Large intestine (tissue), 3 donors: ENCODE measurements around the gene ACTBL2. TPM values are rescaled to one million over a fixed set of nuclear protein-coding genes. Genes with fewer than 3 reads are reported as not detected.

Experiments used
- DNase-seq, 2 donors: peaks; one replicate each; pipeline versions ENCODE4 v3.0.0 to v3.0.0-alpha.2; 2013
- H3K27ac ChIP-seq: one replicate; pipeline ENCODE4 v1.5.1; 2013; ENCODE audit warnings: low read length
- H3K27me3 ChIP-seq: 2 replicates; pipeline ENCODE4 v1.6.1; 2013; ENCODE audit warnings: low read length; ENCODE audit not compliant: control insufficient read depth, insufficient read depth
- H3K36me3 ChIP-seq: 2 replicates; pipeline ENCODE4 v1.6.1; 2013; ENCODE audit warnings: low read length; ENCODE audit not compliant: control insufficient read depth, insufficient read depth
- H3K4me1 ChIP-seq: one replicate; pipeline ENCODE4 v1.6.1; 2013; ENCODE audit warnings: low read length; ENCODE audit not compliant: control insufficient read depth, insufficient read depth
- H3K4me3 ChIP-seq: one replicate; pipeline ENCODE4 v1.5.1; 2013; ENCODE audit warnings: low read length
- H3K9me3 ChIP-seq: one replicate; pipeline ENCODE4 v1.6.1; 2013; ENCODE audit warnings: mild to moderate bottlenecking, low read depth, low read length, moderate library complexity; ENCODE audit not compliant: control insufficient read depth
- WGBS: methylation state at CpG from one replicate; pipeline ENCODE4 v1.1.5; 2013; ENCODE audit warnings: low lambda C conversion rate; ENCODE audit not compliant: insufficient coverage; 5-methylcytosine and 5-hydroxymethylcytosine counted together
- polyA plus RNA-seq: library from polyadenylated mRNA; unstranded; fragments of 120-200 nt; gene quantifications from one replicate; pipeline ENCODE4 v1.2.1, GENCODE V29; 2013

The ACTBL2 gene
- polyA plus RNA-seq, 1 donor = 0.01 TPM

- Histone ChIP-seq H3K27ac (no peak overlapping the region), H3K27me3 (peaks cover 3% of the 10 kb centered on the region), H3K9me3 (no peaks in the 10 kb centered on the region), H3K4me1 (no peaks in the 10 kb centered on the region), H3K36me3 (no peaks in the 10 kb centered on the region), H3K4me3 (no peak overlapping the region)
- WGBS = no CpG with 5 or more reads among the region's 6 CpGs
- peak in 1 of 2 donors; percentile 13 for DNase-seq
These were observed 11.8 kb upstream of the ACTBL2 start for GRCh38 chr5:57494104-57495098.

- Histone ChIP-seq H3K36me3 (no peaks in the 10 kb centered on the region), H3K4me1 (no peaks in the 10 kb centered on the region), H3K27me3 (peaks cover 3% of the 10 kb centered on the region), H3K27ac (no peak overlapping the region), H3K9me3 (no peaks in the 10 kb centered on the region), H3K4me3 (no peak overlapping the region)
- no CpG with 5 or more reads among the region's 1 CpG for WGBS
- DNase-seq = no peak
These were observed 10.4 kb upstream of the ACTBL2 start for GRCh38 chr5:57493034-57493433.

GRCh38 chr5:57492632-57493031 lies 10.0 kb upstream of the ACTBL2 start:
- no peaks in the 10 kb centered on the region for H3K4me1 ChIP-seq
- DNase-seq = no peak
- H3K27me3 ChIP-seq = peaks cover 3% of the 10 kb centered on the region
- H3K9me3 ChIP-seq = no peaks in the 10 kb centered on the region
- H3K36me3 ChIP-seq = no peaks in the 10 kb centered on the region
- H3K27ac ChIP-seq = no peak overlapping the region
- no peak overlapping the region for H3K4me3 ChIP-seq
- WGBS = 80% methylated on average over 1 of the region's 3 CpGs

- H3K27ac ChIP-seq = no peak overlapping the region
- no peak overlapping the region for H3K4me3 ChIP-seq
- H3K9me3 ChIP-seq = no peaks in the 10 kb centered on the region
- DNase-seq = no peak
- H3K27me3 ChIP-seq = peaks cover 3% of the 10 kb centered on the region
- no peaks in the 10 kb centered on the region for H3K36me3 ChIP-seq
- no peaks in the 10 kb centered on the region for H3K4me1 ChIP-seq
- WGBS = 89% methylated on average over 3 of the region's 5 CpGs
These were observed 8.9 kb upstream of the ACTBL2 start for GRCh38 chr5:57491369-57491965.

- Histone ChIP-seq H3K4me3 (no peak overlapping the region), H3K9me3 (no peaks in the 10 kb centered on the region), H3K4me1 (no peaks in the 10 kb centered on the region), H3K27ac (no peak overlapping the region), H3K27me3 (peaks cover 3% of the 10 kb centered on the region), H3K36me3 (no peaks in the 10 kb centered on the region)
- WGBS = 100% methylated on average over 4 of the region's 9 CpGs
- no peak for DNase-seq
These were observed 5.8 kb upstream of the ACTBL2 start for GRCh38 chr5:57488215-57488955.

GRCh38 chr5:57486027-57486602 lies 3.5 kb upstream of the ACTBL2 start:
- no peaks in the 10 kb centered on the region for H3K9me3 ChIP-seq
- no peak overlapping the region for H3K4me3 ChIP-seq
- DNase-seq = no peak
- H3K36me3 ChIP-seq = no peaks in the 10 kb centered on the region
- no peaks in the 10 kb centered on the region for H3K27me3 ChIP-seq
- H3K27ac ChIP-seq = no peak overlapping the region
- no peaks in the 10 kb centered on the region for H3K4me1 ChIP-seq
- 63% methylated on average over 2 of the region's 4 CpGs for WGBS

- Histone ChIP-seq H3K27me3 (no peaks in the 10 kb centered on the region), H3K9me3 (no peaks in the 10 kb centered on the region), H3K4me1 (no peaks in the 10 kb centered on the region), H3K4me3 (no peak overlapping the region), H3K36me3 (no peaks in the 10 kb centered on the region), H3K27ac (no peak overlapping the region)
- WGBS = no CpG with 5 or more reads among the region's 1 CpG
- DNase-seq = no peak
These were observed 3.8 kb downstream of the ACTBL2 start for GRCh38 chr5:57478826-57479225.

- Histone ChIP-seq H3K36me3 (no peaks in the 10 kb centered on the region), H3K4me1 (no peaks in the 10 kb centered on the region), H3K27ac (no peak overlapping the region), H3K27me3 (no peaks in the 10 kb centered on the region), H3K4me3 (no peak overlapping the region), H3K9me3 (no peaks in the 10 kb centered on the region)
- DNase-seq = no peak
These were observed 6.0 kb downstream of the ACTBL2 start for GRCh38 chr5:57476601-57477056.

GRCh38 chr5:57470339-57470738 lies 12.3 kb downstream of the ACTBL2 start:
- no peak for DNase-seq
- Histone ChIP-seq H3K36me3 (no peaks in the 10 kb centered on the region), H3K4me1 (no peaks in the 10 kb centered on the region), H3K27ac (no peak overlapping the region), H3K27me3 (no peaks in the 10 kb centered on the region), H3K9me3 (no peaks in the 10 kb centered on the region), H3K4me3 (no peak overlapping the region)
- no CpG with 5 or more reads among the region's 1 CpG for WGBS
